Middle frontal gyrus (tissue), 1 donor: ENCODE data around the gene PITPNM3.

ENCODE experiments used
- DNase-seq: peaks from one replicate; pipeline ENCODE4 v3.0.0-alpha.2; 2015; ENCODE audit warnings: low spot score; ENCODE audit errors: extremely low spot score

PITPNM3 gene

DNA sequence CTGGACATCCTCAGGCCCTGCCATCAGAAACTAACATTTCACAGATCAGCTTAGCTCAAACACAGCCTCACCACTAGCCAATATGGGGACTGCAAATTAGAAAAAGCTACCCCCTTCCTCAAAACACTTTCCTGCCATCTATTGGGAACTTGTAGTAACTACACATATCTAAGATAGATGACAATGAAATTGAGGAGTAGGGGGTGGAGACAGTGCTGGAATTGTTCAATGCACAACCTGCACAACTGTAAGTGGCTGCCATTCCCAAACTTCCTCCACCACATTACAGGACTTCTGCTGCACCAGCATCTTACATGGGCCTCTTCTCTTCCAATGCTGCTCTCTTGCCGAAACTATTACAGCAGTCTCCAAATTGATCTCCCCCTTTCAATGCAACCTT, 143.3 kb downstream of the PITPNM3 start:
- no peak for DNase-seq

DNA sequence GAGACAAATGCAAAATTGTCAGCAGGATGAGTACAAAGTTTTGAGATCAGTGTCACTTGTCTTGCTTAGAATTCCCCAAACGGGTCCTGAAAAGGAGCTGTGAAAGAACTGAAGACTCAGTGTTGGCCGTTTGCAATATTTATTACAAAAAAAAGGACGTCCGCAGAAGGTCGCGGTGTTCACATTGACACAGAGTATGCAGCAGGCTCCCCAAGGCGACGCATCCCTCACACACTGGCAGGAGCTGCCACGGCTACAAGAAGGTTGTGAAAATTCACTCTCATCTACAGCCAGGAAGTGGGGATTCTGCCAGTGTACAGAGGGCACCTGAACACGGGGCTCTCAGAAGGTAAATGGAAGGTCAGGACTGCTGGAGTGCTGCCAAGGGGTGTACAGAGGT, 147.6 kb downstream of the PITPNM3 start:
- no peak for DNase-seq

DNA sequence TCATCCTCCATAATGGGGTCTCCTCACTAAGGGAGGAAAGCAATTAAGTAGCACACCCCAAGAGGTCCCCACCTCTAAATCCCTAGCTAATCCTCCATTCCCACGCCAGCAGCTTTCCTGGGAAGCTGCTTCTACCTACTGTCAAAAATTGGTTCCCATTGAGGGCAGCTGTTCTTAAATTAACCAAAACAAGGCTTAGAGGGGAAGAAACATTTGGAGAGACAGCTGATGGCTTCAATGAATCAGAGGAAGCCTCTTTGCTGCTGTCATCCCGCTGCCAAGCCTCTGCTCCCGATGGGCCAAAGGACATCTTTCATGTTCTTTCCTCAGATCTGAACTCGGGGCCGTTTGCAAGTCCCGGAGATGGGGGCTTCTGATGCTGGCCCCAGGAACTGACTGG, 148.1 kb downstream of the PITPNM3 start:
- no peak for DNase-seq

- no peak for DNase-seq
These were observed 154.1 kb downstream of the PITPNM3 start for GRCh38 chr17:6402258-6402657.
